ENCODE data around the gene TRMT2A. TPM values are rescaled to one million over a fixed set of nuclear protein-coding genes. Genes with fewer than 3 reads are reported as not detected.

Gene TRMT2A
- total RNA-seq, 1 experiment from 2014 or later, result 55.3 TPM

DNA sequence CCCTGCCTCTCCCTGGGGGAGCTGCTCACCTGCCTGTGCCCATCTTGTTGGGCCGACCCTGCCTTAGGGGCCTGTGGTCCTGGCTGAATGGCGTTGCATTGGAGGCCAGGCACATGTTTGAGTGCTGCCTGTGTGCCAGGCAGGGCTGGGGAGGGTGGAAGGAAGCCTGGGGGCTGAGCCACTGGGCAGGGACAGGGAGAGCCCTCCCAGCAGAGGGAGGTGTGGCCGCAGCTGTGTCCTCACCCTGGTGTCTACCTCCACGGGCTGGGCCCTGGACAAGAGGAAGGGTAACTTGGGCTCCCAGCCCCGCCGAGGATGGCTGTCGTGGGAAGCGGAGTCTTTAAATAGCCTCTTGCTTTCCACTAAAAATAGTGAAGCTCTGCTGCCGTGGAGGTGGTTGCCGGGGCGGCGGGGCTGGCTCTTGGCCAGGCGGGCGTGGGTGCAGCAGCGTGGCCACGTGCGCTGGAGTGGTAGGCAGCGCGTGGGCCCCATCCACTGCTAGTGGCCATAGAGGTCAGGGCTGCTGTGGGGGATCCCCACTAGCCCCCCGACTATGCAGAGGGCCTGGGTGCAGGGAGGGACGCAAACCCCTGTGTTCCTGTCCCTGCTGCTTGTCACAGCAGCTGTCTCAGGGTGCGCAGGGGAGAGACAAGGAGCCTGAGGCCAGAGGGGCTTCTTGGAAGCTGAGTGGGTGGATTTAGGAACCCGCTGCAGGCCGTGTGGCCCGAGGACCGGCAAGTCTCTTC lies 20.8 kb upstream of the TRMT2A start:
- in situ Hi-C loops (cut with HindIII; ENCODE audit: low pct_unique_long_range_greater_than_20kb, low sequenced_read_pairs), result no loop called here
- DNase-seq (ENCODE audit: low read depth), result no peak

DNA sequence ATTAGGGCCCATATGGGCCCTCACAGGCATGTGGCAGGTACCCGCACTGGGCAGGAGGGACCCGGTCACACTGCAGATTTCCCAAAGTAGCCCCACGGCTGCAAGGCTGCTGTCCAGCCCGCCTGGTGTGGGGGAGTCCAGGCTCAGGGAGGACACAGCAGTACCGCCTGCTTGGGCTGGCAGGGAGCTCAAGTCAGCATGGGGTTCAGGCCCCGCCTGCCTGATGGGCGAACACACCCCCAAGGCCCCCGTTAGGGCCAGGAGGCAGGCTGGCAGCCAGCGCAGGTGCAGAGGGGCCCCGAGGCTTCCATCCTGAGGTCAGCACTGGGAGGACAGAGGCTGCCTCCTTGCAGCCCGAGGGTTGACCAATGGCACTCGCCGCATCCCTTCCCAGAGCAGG lies 20.1 kb upstream of the TRMT2A start:
- no peak for DNase-seq (ENCODE audit: low read depth)
- in situ Hi-C loops (cut with HindIII; ENCODE audit: low pct_unique_long_range_greater_than_20kb, low sequenced_read_pairs), result no loop called here

DNA sequence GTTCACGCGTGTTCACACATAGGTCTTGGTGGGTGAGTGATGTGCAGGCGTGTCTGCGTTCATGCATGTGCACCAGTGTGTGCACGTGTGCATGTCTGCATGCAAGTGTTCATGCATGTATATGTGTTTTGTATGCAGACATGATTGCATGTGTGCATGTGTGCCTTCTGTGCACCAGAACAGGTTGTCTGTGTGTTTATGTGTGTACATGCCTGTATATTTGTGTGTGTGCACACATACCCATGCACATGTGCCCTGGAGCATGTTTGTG lies 19.5 kb upstream of the TRMT2A start:
- in situ Hi-C loops (cut with HindIII; ENCODE audit: low pct_unique_long_range_greater_than_20kb, low sequenced_read_pairs), result no loop called here
- DNase-seq (ENCODE audit: low read depth), result no peak

DNA sequence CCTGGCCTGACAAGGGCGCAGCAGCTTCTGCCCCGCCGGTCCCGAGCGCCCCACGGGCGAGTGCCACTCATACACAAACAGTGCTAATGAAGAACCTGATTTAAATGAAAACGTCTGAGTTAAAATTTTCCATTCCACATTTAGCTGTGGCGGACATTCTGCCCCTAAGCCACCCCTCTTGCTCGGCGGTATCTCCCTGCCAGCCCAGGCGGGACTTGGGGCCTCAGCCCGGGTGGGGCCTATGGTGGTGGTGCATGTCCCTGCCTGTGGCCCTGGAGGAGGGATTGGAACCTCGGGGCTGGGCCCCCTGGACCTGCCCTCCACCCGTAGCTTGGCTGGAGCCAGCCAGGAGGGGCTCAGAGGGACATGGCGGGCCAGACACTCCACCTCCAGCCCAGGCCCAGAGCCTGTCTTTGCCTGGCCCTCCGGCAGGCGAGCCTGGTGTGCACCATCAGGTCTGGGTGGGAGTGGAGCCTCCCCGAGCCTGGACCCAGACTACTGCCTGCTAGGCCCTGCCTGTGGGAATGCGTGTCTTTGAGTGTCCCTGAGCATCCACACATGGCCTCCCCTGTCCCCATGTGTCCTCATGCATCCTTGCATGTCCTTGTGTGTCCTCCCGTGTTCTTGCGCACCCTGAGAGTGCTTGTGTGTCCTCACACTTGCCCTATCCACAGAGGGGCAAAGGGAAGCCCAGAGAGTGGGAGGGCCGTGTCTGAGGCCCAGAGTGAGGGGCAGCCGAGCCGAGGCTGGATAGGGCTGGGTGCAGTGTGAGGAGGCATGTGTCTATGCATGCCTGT lies 19.0 kb upstream of the TRMT2A start:
- in situ Hi-C loops (cut with HindIII; ENCODE audit: low pct_unique_long_range_greater_than_20kb, low sequenced_read_pairs), result no loop called here
- no peak for DNase-seq (ENCODE audit: low read depth)

DNA sequence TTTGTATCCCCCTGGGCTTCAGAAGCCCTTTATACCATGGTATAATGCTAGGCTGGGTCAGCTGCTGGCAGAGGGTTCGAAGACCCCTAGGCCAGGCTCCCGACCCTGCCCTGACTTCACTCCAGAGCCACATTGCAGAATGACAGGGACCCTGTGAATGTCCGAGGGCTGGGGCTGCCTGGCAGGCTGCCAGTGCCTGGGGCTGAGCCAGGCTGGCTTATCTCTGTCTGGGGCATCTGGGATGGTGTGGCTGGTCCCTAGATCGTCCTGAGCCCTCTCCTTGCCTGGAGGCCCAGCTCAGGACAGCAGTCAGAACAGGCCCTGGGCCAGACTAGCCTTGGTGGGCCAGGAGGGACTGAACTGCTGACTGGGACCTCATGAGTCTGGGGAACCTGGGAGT lies 18.2 kb upstream of the TRMT2A start:
- in situ Hi-C loops (cut with HindIII; ENCODE audit: low pct_unique_long_range_greater_than_20kb, low sequenced_read_pairs), result no loop called here
- DNase-seq (ENCODE audit: low read depth), result no peak

DNA sequence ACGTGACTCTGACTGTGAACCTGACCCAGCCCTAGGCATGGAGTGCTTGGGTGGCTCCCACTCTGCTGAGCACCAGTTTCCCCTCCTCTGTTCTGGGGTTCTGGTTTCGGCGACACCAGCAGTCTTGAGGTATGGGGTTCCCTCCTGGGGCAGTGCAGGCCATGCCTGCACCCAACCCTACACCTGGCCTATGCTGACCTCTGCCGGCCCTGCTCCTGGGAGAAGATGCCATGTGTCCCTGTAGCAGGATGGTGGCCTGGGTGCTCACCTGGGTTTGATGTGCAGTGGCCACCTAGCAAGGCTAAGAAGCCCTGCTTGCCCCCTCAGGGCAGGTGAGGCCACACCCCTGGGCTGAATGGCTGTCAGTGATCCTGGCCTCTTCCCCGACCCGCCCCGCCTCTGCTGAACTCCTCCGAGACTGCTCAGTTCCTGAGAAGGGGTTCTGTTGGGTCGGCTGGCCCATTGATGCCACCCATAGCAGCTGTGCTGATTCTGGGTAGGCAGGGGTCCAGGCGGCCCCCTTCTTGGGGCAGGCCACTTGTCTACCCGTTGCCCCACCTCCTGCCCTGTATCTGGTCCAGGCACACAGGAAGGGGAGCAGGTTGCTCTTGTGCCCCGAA lies 17.0 kb upstream of the TRMT2A start:
- no peak for DNase-seq (ENCODE audit: low read depth)
- in situ Hi-C loops (cut with HindIII; ENCODE audit: low pct_unique_long_range_greater_than_20kb, low sequenced_read_pairs), result no loop called here

DNA sequence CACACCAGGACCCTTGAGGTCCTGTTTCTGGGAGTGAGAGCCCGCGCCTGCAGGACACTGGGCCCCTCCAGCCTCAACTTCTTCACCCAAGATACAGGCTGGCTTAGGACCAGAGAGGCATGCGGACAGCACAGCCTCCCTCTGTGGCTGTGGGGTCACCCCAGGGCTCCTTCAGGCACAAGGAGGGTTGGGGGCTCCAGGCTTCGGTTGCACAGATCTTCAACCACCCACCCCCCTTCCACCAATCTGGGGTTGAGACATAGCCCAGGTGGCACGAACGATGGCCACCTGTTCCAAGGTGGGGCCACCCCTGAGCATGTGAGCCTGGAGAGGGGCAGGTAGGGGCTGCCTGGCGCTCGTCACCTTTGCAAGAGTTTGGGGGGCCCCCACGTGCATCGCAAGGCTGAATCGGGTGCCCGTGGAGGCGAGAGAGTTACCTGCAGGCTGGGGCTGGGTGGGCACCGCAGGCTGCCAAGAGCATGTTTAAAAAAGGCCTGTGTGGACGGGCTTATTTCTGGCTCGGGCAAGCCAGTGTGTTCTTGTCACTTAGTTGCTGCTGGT lies 15.7 kb upstream of the TRMT2A start:
- in situ Hi-C loops (cut with HindIII; ENCODE audit: low pct_unique_long_range_greater_than_20kb, low sequenced_read_pairs), result no loop called here

DNA sequence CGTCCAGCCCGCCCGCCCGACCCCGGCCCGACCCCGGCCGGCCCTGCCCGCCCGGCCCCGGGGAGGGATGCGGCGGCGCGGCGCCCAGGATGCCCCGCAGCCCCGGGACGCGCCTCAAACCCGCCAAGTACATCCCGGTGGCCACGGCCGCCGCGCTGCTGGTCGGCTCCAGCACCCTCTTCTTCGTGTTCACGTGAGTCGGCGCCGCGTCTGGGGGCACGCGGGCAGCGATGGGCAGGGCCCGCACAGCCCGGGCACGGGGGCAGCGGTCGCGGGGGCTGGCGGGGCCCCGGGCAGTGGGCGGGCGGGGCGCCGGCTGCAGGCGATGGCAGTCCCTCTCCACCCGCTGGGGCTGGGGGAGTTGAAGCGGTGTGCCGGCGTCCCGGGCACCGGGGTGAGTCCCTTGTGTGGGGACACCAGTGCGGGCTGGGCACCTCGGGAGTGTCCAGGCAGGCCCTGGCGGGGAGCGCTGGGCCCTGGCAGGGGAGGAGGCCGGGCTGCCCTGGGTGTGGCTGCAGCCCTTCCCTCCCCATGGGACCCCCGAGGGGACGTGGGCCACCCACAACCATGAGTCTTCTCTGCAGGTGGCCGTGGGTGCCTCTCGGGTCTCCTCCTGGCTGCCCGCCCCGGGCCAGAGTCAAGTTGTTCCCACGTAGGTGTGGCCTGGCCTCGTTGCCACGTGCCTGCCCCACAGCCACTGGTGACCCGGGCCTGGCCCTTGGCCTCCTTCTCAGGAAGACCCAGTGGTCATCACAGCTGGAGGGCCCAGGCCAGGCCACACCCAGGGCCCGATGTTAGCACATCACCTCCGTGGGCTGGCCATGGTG lies 15.0 kb upstream of the TRMT2A start:
- in situ Hi-C loops (cut with HindIII; ENCODE audit: low pct_unique_long_range_greater_than_20kb, low sequenced_read_pairs), result no loop called here
- no peak for DNase-seq (ENCODE audit: low read depth)

More for the DNA sequence above, 15.7 kb upstream of the TRMT2A start:
- no peak for DNase-seq (ENCODE audit: low read depth)

DNA sequence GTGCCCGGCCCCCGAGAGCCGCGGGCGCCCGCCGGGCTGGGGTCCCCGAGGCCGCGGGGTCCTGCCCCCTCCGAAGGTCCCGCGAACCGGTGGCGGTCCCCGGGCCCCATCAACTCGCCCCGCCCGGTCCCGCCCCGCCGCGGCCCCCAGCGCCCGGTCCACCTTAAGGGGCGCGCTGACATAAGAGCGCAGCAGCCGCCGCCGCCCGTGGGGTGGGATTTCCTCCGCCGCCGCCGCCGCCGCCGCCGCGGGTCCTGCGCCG lies 14.5 kb upstream of the TRMT2A start, which contains the start of gene ZDHHC8:
Gene ZDHHC8, plus strand, starts transcription at position 208 of the 262 bp plus-strand sequence. CDS start 144 bp downstream, outside the sequence.
- in situ Hi-C loops (cut with HindIII; ENCODE audit: low pct_unique_long_range_greater_than_20kb, low sequenced_read_pairs), result no loop called here
- no peak for DNase-seq (ENCODE audit: low read depth)

DNA sequence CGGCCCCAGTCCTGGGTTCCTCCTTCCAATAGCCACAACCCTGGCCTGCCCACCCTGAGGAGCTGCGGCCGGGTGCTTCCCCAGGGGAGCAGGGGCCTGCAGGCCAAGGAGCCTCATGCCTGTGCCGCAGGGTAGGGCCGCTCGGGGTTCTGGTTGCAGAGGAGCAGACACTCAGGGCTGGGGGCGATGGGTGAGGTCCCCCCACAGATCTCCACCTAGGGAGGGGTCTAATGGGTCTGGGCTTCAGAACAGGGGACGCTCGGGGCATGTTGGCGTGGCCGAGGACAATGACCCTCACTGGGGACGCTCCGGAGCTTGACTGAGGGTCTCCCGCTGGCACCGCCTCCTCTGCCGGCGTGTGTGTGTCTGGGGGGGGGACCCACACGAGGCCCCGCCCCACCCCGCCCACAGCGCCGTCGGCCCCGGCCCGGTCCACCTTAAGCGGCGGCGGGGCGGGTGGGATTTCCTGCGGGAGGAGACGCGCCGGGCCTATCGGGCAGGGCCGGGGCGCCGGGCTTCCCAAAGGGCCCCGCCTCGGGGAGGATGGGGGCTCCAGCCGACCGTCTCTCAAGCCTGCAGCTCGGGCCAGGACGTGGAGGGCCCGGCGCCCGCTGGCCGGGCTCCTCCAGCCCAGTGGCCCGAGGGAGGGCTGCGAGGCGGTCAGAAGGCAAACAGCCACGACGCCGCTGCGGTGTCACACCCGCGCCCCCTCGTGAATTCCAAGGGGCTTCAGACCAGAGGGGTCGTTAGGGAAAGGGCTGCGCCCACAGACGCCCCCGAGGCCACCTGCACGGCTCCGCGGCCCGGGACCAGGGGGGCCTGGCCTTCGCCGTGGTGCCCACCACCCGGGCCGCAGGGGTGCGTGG lies 13.9 kb upstream of the TRMT2A start:
- in situ Hi-C loops (cut with HindIII; ENCODE audit: low pct_unique_long_range_greater_than_20kb, low sequenced_read_pairs), result no loop called here
- peak; percentile 58 for DNase-seq (ENCODE audit: low read depth)

DNA sequence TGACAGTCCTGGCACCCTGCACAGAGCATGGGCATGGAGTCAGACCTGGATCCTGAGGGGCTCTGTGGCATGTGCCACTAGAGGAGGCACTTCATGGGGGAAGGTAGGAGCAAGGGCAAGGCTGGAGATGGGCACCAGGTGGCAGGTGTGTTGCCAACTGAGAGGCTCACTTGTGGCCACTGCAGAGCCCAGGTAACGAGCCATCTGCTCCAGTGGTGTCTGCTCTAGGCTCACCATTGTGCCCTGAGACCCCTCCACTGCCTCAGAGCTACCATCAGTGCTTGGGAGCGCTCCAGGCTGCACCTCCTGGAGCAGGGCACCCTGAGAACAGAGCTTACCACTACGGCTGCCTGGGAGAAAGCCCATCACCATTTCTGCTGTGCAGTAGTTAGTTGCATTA lies 13.3 kb upstream of the TRMT2A start:
- no peak for DNase-seq (ENCODE audit: low read depth)
- in situ Hi-C loops (cut with HindIII; ENCODE audit: low pct_unique_long_range_greater_than_20kb, low sequenced_read_pairs), result no loop called here

DNA sequence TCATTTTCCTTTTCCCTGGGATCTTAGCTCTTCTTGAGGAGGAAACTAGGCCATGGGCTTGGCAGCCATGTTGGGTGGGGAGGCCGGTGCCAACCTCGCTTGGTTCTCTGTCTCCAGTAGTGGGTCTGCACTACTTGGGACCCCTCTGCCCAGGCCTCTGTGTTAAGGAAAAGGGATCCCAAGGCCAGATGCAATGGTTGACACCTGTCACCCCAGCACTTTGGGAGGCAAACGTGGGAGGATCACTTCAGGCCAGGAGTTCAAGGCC lies 12.7 kb upstream of the TRMT2A start:
- in situ Hi-C loops (cut with HindIII; ENCODE audit: low pct_unique_long_range_greater_than_20kb, low sequenced_read_pairs), result no loop called here

DNA sequence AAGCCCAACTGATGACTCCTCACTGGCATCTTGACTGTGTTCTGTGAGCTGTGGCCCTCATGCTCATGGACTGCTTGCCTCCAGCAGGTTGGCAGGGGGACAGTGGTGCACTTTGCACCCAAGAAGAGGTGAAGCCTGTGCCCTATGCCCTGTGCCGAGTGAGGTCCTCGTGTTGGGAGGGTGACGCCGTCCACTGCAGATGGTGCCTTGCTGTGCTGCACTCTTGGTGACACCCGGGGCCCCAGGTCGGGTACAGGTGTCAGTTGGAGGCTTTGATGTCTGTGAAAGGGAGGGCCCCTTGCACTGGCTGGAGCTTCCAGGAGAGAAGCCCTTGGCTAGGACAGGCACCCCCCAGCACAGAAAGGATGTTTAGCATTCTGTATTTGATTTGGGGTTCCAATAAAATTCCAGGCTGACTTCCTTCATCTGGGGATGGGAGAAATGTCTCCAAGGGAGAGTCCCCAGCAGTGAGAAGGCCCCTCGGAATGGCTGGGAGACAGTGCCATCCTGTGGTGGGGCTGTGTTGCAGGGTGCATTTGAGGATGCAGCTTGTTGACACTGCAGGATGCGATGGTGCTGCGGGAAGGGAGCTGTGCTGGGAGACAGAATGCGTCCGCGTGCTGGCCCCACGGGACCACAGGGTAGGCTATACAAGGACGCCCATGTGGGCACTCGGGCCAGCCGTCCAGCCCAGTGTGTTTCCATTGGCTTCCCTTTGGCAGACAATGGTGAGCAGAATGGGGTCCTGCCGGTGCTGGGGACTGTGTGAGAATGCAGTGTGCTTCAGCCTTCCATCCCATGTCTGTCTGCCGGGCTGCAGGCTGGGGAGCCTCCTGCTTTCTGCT lies 12.1 kb upstream of the TRMT2A start:
- no peak for DNase-seq (ENCODE audit: low read depth)
- in situ Hi-C loops (cut with HindIII; ENCODE audit: low pct_unique_long_range_greater_than_20kb, low sequenced_read_pairs), result no loop called here

More for the DNA sequence above, 12.7 kb upstream of the TRMT2A start:
- no peak for DNase-seq (ENCODE audit: low read depth)

DNA sequence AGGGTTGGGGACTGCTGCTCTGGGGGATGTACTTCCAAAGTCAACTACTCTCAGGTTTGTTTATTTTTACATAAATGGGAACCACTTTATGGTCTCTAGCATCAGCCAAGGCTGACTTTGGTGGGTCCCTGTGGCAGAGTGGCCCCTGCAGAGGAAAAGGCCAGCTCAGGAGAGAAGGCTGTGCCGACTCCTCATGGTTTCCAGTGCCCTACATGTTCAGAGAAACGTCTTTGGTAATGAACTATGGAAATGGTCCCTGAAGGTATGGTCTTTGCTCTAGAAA lies 11.5 kb upstream of the TRMT2A start:
- no peak for DNase-seq (ENCODE audit: low read depth)
- in situ Hi-C loops (cut with HindIII; ENCODE audit: low pct_unique_long_range_greater_than_20kb, low sequenced_read_pairs), result no loop called here

DNA sequence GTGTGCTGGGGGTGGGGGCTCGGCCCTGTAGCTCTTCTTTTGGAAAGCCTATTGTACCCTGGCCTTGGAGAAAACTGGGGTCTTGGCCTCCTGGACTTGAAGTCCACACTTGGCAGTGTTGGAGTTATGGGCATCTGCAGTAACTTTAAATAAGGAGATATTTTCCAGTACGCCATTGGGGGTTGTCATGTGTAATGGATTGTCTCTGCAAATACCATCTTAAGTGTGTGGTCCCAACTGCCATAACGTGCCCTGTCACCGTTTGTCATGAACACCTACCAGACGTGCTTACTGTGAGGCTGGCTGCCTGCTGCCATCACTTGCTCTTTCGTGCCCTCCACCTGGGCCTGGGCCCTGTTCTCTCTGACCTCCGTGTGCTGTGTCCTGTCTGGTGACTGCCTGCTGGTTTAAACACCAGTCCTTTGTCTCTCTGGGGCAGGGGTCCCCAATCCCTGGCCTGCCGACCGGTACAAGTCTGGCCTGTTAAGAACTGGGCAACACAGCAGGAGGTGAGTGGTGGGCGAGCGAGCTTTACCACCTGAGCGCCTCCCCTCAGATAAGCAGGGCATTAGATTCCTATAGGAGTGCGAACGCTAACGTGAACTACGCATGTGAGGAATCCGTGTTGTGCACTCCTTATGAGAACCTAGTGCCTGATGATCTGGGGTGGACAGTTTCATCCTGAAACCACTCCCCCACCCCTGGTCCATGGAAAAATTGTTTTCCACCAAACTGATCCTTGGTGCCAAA lies 11.0 kb upstream of the TRMT2A start:
- in situ Hi-C loops (cut with HindIII; ENCODE audit: low pct_unique_long_range_greater_than_20kb, low sequenced_read_pairs), result no loop called here

DNA sequence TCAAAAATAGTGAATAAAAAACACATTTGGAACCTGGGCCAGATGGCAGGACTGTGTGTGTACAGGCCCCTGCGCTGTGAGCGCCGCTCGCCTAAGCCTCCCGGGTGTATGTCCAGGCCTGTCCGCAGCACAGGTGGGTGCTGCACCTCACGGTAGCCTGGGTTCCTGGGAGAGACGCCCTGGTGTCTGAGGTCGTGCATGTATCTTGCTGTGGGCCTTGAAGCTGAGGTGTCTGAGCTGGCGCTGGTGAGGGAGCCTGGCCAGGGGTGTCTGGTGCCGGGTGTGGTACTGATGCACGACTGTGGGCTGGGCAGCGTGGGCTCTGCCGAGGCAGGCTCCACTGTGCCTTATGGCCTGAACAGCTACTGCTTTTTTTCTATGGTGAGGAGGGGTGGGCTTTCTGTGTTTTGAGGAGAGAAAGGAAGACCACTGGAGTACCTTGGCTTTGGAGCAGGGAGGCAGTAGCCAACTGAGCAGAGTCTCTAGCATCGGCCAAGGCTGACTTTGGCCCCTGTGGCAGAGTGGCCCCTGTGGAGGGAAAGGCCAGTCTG lies 10.4 kb upstream of the TRMT2A start:
- in situ Hi-C loops (cut with HindIII; ENCODE audit: low pct_unique_long_range_greater_than_20kb, low sequenced_read_pairs), result no loop called here
- DNase-seq (ENCODE audit: low read depth), result no peak

More for the DNA sequence above, 11.0 kb upstream of the TRMT2A start:
- DNase-seq (ENCODE audit: low read depth), result no peak

All from Caki2 (cell line).